Panc1 (cell line): Measurements from ENCODE around the gene SLC25A24. TPM values are rescaled to one million over a fixed set of nuclear protein-coding genes. Genes with fewer than 3 reads are reported as not detected.

Experiments
- ATAC-seq: fragments of 200-7000 bp; cut with Tn5 transposase; 2 replicates; pipeline ENCODE4 v1.9.1; 2020; ENCODE audit warnings: mild to moderate bottlenecking, moderate library complexity
- BruUV-seq: library from RNA; stranded (reverse); fragments of 400-500 nt; replicated peaks from 2 replicates; lab custom pipeline; 2021; lab: Mats Ljungman, UMichigan
- CTCF ChIA-PET: fragments of 300-600 bp; sonication (Branson Sonifier 250); formaldehyde crosslinking; loops from one replicate; lab custom pipeline; 2022; ENCODE audit warnings: antibody characterized with exemption; lab: Charles Lee
- POLR2A ChIA-PET: fragments of 300-600 bp; sonication (Branson Sonifier 250); formaldehyde crosslinking; loops from one replicate; lab custom pipeline; 2022; ENCODE audit warnings: antibody characterized with exemption; lab: Charles Lee
- DNase-seq: peaks from one replicate; pipeline ENCODE4 v3.0.0-alpha.2; 2010; ENCODE audit warnings: low read depth, low spot score
- H3K27ac ChIP-seq: 2 replicates; pipeline ENCODE4 v1.5.1; 2011; ENCODE audit warnings: mild to moderate bottlenecking, low read length, inconsistent platforms
- H3K27me3 ChIP-seq: fragments of 200-500 bp; sonication (Bioruptor generic); 2 replicates; pipeline ENCODE4 v1.6.0; 2014; ENCODE audit warnings: low read length, inconsistent platforms; ENCODE audit not compliant: control insufficient read depth, insufficient read depth
- H3K36me3 ChIP-seq: fragments of 200-500 bp; sonication (Bioruptor generic); 2 replicates; pipeline ENCODE4 v1.5.1; 2014; ENCODE audit warnings: inconsistent platforms, mild to moderate bottlenecking, low read length, moderate library complexity; ENCODE audit not compliant: control insufficient read depth, insufficient read depth
- H3K4me1 ChIP-seq: 2 replicates; pipeline ENCODE4 v1.5.1; 2011; ENCODE audit warnings: inconsistent platforms, mild to moderate bottlenecking, low read length, moderate library complexity; ENCODE audit not compliant: control insufficient read depth, insufficient read depth
- H3K4me3 ChIP-seq, 2 experiments: 2 replicates each; pipeline ENCODE4 v1.5.1; 2011 to 2012; ENCODE audit warnings: low read depth in 2 of 2, low read length in 2 of 2, mild to moderate bottlenecking in 2 of 2, inconsistent platforms in 1 of 2, moderate library complexity in 1 of 2
- H3K9me3 ChIP-seq: fragments of 200-500 bp; sonication (Bioruptor generic); 2 replicates; pipeline ENCODE4 v1.5.1; 2014; ENCODE audit warnings: low read depth, mild to moderate bottlenecking, inconsistent platforms, low read length, moderate library complexity; ENCODE audit not compliant: control insufficient read depth, insufficient read depth
- POLR2AphosphoS5 ChIP-seq: IDR thresholded peaks from 2 replicates; pipeline ENCODE4 v1.6.1; 2012; ENCODE audit warnings: mild to moderate bottlenecking, low read depth, low read length, moderate library complexity
- SIN3A ChIP-seq: IDR thresholded peaks from 2 replicates; pipeline ENCODE4 v1.6.1; 2012; ENCODE audit warnings: low read depth, mild to moderate bottlenecking, low read length, moderate library complexity, borderline replicate concordance; ENCODE audit not compliant: insufficient read depth
- TCF7L2 ChIP-seq: IDR thresholded peaks from 2 replicates; pipeline ENCODE4 v1.6.1; 2011; ENCODE audit warnings: mild to moderate bottlenecking, low read depth, low read length, inconsistent platforms
- in situ Hi-C: cut with HindIII; loops from 2 replicates; pipeline ENCODE4 v1.10.0; 2016; ENCODE audit warnings: low sequenced_read_pairs, low pct_unique_long_range_greater_than_20kb
- intact Hi-C: fragments of 100-400 bp; cut with micrococcal nuclease; formaldehyde crosslinking; loops from one replicate; pipeline ENCODE4 v1.10.0; 2022; ENCODE audit not compliant: unreplicated experiment
- total RNA-seq: library from RNA; stranded (reverse); gene quantifications from one replicate; pipeline ENCODE4 v1.2.1, GENCODE V29; 2021; ENCODE audit not compliant: unreplicated experiment
- TF ChIP-seq, protein P1 (sequence below): fragments of 450-650 bp; IDR thresholded peaks from 2 replicates; pipeline ENCODE4 v1.5.1; 2017; ENCODE audit warnings: mild to moderate bottlenecking
- TF ChIP-seq, protein P2 (sequence below), 2 experiments: IDR thresholded peaks; 2 replicates each; pipeline ENCODE4 v1.6.1; 2011 to 2012; ENCODE audit warnings: low read depth in 2 of 2, control low read depth in 1 of 2, low read length in 1 of 2, mild to moderate bottlenecking in 1 of 2, moderate library complexity in 1 of 2; ENCODE audit not compliant: insufficient read depth in 1 of 2

Gene SLC25A24
- total RNA-seq, 1 experiment from 2014 or later: 31.8 TPM

DNA sequence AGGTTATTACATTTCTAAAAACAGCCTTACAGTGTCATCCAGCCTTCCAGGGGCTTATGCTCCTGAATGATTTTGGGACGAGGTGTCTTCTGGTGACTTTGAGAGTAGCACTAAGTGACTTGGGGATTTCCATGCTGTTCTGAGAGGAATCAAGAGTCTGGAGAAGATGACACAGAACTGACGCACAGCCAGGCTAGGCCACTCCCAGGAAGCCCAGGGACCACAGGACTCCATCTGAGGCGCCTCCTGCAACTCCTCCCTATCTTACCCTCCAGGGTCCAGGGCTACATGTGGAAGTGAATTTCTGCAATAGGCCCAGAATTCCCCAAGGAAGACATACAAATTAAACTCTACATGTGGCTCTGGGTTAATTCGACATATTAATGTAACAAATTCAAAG, 92.5 kb downstream of the SLC25A24 start:
- no peak overlapping the region for H3K4me3 ChIP-seq
- in situ Hi-C loops: no loop called here
- ChIA-PET POLR2A (no interaction called here), CTCF (no interaction called here)
- DNase-seq (no peak), ATAC-seq (no peak)
- no peaks in the 10 kb centered on the region for H3K27me3 ChIP-seq
- no peaks in the 10 kb centered on the region; the same call in 1 of the 2 replicates for H3K9me3 ChIP-seq
- no peak overlapping the region for H3K27ac ChIP-seq
- no TSS peak for BruUV-seq
- no peaks in the 10 kb centered on the region for H3K36me3 ChIP-seq
- H3K4me1 ChIP-seq: no peaks in the 10 kb centered on the region
- intact Hi-C loops: no loop called here
- TF ChIP-seq POLR2AphosphoS5: no peak
- no peak for TF ChIP-seq TCF7L2
- TF ChIP-seq, protein P1, sequence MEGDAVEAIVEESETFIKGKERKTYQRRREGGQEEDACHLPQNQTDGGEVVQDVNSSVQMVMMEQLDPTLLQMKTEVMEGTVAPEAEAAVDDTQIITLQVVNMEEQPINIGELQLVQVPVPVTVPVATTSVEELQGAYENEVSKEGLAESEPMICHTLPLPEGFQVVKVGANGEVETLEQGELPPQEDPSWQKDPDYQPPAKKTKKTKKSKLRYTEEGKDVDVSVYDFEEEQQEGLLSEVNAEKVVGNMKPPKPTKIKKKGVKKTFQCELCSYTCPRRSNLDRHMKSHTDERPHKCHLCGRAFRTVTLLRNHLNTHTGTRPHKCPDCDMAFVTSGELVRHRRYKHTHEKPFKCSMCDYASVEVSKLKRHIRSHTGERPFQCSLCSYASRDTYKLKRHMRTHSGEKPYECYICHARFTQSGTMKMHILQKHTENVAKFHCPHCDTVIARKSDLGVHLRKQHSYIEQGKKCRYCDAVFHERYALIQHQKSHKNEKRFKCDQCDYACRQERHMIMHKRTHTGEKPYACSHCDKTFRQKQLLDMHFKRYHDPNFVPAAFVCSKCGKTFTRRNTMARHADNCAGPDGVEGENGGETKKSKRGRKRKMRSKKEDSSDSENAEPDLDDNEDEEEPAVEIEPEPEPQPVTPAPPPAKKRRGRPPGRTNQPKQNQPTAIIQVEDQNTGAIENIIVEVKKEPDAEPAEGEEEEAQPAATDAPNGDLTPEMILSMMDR: no peak
- TF ChIP-seq, protein P2, sequence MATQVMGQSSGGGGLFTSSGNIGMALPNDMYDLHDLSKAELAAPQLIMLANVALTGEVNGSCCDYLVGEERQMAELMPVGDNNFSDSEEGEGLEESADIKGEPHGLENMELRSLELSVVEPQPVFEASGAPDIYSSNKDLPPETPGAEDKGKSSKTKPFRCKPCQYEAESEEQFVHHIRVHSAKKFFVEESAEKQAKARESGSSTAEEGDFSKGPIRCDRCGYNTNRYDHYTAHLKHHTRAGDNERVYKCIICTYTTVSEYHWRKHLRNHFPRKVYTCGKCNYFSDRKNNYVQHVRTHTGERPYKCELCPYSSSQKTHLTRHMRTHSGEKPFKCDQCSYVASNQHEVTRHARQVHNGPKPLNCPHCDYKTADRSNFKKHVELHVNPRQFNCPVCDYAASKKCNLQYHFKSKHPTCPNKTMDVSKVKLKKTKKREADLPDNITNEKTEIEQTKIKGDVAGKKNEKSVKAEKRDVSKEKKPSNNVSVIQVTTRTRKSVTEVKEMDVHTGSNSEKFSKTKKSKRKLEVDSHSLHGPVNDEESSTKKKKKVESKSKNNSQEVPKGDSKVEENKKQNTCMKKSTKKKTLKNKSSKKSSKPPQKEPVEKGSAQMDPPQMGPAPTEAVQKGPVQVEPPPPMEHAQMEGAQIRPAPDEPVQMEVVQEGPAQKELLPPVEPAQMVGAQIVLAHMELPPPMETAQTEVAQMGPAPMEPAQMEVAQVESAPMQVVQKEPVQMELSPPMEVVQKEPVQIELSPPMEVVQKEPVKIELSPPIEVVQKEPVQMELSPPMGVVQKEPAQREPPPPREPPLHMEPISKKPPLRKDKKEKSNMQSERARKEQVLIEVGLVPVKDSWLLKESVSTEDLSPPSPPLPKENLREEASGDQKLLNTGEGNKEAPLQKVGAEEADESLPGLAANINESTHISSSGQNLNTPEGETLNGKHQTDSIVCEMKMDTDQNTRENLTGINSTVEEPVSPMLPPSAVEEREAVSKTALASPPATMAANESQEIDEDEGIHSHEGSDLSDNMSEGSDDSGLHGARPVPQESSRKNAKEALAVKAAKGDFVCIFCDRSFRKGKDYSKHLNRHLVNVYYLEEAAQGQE (IDR thresholded peaks at IDR 0.05; ENCODE audit: insufficient read depth in 1 of 2, low read depth in 2 of 2, low read length in 1 of 2): no peak
- no peak for TF ChIP-seq SIN3A

DNA sequence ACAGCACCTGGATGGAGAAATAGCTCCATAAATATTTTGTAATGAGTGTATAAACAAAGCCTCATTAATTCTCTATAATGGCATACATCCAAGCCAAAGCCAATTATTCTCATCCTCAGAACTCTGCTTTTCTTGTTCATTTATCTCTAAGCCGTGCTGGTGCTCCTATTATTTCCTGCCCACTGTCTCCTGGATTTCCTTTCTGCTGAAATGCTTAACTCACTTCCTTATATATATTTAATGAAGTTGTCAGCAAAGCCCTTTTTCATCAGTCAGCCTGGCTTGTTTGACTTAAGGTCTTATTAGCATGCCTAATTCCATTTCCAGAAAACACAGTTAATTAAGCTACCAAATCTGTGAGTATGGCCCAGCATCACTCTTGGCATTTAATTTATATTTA, 93.4 kb downstream of the SLC25A24 start:
- BruUV-seq: no TSS peak

More for the DNA sequence above, 93.4 kb downstream of the SLC25A24 start:
- Histone ChIP-seq H3K9me3 (no peaks in the 10 kb centered on the region; the same call in 1 of the 2 replicates), H3K36me3 (no peaks in the 10 kb centered on the region), H3K4me1 (no peaks in the 10 kb centered on the region), H3K4me3 (no peak overlapping the region), H3K27me3 (no peaks in the 10 kb centered on the region), H3K27ac (no peak overlapping the region)
- in situ Hi-C loops (no loop called here), intact Hi-C loops (no loop called here)
- DNase-seq: no peak
- POLR2A ChIA-PET: no interaction called here
- no peak for TF ChIP-seq POLR2AphosphoS5
- TF ChIP-seq, protein P2 (IDR thresholded peaks at IDR 0.05; ENCODE audit: insufficient read depth in 1 of 2, low read depth in 2 of 2, low read length in 1 of 2): no peak
- no peak for TF ChIP-seq TCF7L2
- TF ChIP-seq SIN3A: no peak
- TF ChIP-seq, protein P1: no peak
- CTCF ChIA-PET: no interaction called here
- no peak for ATAC-seq
